ENCODE measurements around the gene PLAAT1.

The PLAAT1 gene

DNA sequence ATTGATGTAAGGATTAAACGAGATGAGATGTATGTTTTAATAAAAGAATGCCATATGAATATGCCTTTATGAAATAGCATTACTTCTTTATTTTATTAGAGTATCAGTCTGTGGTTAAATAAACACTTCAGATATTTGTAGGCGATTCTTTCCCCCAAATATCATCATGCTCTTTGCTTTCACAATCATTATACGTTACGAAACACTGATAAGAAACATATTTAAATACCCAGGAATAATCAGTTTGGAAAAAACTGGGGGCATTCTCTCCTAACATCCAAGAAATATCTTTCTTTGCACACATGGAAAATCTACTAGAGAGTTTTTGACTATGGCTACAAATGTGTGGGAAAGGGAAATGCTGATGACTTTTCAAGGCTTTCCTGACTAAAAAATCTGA lies 4.4 kb upstream of the PLAAT1 start:
- Mint-ChIP-seq H3K27ac (no peak overlapping the region), H3K4me3 (no peak overlapping the region), H3K27me3 (peaks cover 9 to 24% of the 10 kb centered on the region in 2 donors), H3K36me3 (no peaks in the 10 kb centered on the region), H3K4me1 (no peaks in the 10 kb centered on the region), H3K9me3 (no peaks in the 10 kb centered on the region)
- DNase-seq (no peak), ATAC-seq (replicated peaks) (no peak)

DNA sequence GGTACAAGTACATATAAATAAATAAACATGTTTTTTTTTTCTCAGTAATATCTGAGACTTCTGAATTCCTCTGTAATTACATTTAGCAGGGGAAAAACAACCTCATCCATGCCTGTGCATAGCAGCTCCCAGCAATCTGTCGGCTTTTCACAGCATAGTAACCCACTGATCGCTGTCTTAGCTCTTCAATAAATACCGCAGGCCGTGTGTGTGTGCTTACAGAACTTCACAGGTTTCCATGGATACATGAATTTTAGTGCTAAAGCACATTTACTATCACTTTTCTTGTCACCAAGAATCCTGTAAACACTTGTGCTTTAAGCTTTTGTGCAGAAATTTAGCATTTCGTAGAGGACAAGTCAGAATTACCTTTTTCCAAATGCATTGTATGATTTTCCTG lies 4.0 kb upstream of the PLAAT1 start:
- DNase-seq: no peak
- Mint-ChIP-seq H3K36me3 (no peaks in the 10 kb centered on the region), H3K27me3 (peaks cover 13 to 28% of the 10 kb centered on the region in 2 donors), H3K9me3 (peaks cover under 1 to 1% of the 10 kb centered on the region in 2 donors), H3K4me3 (no peak overlapping the region), H3K4me1 (no peaks in the 10 kb centered on the region), H3K27ac (no peak overlapping the region)
- no peak for ATAC-seq (replicated peaks)

DNA sequence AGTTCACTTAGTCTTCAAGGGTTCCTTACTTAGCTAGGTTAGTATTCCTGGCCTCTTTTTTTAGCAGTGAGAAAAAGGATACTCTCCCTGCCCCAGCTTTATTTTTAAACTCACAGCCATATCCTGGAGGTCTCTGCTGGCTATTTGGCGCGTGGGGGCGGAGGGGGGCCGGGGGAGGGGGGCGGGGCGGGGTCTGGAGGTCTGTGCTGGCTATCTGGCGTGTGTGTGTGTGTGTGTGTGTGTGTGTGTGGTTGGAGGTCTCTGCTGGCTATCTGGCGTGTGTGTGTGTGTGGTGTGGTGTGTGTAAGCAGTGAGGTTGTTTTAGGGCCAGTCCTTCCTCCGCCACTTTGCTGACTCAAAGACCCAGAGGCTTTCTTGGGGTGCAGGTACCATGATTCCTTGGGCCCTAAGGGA lies 579 bp upstream of the PLAAT1 start:
- peaks cover 6 to 11% of the 10 kb centered on the region in 2 donors for H3K9me3 Mint-ChIP-seq
- DNase-seq (no peak), ATAC-seq (replicated peaks) (no peak)
- H3K4me3 Mint-ChIP-seq: no peak overlapping the region
- no peaks in the 10 kb centered on the region for H3K4me1 Mint-ChIP-seq
- no peaks in the 10 kb centered on the region for H3K36me3 Mint-ChIP-seq
- peaks cover 28 to 31% of the 10 kb centered on the region in 2 donors for H3K27me3 Mint-ChIP-seq
- H3K27ac Mint-ChIP-seq: no peak overlapping the region

DNA sequence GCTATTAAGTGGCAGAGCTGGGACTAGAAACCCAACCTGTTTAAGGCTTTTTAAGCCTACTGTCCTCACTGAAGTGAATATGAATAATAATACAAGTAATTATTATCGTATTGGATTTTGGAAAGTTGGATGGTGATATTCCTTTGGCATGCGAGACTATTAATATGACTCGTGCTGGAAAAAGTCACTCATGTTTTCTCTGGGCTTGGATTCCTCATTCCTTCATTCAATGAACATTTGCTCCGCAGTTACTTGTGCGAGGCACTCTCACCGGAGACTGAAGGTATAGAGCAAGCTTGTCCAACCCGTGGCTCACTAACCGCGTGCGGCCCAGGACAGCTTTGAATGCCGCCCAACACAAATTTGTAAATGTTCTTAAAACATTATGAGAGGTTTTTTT lies 694 bp downstream of the PLAAT1 start:
- no peak for DNase-seq
- Mint-ChIP-seq H3K27ac (no peak overlapping the region), H3K36me3 (no peaks in the 10 kb centered on the region), H3K4me3 (no peak overlapping the region), H3K4me1 (no peaks in the 10 kb centered on the region), H3K27me3 (peaks cover 28 to 31% of the 10 kb centered on the region in 2 donors), H3K9me3 (peaks cover 8 to 15% of the 10 kb centered on the region in 2 donors)
- ATAC-seq (replicated peaks): no peak

DNA sequence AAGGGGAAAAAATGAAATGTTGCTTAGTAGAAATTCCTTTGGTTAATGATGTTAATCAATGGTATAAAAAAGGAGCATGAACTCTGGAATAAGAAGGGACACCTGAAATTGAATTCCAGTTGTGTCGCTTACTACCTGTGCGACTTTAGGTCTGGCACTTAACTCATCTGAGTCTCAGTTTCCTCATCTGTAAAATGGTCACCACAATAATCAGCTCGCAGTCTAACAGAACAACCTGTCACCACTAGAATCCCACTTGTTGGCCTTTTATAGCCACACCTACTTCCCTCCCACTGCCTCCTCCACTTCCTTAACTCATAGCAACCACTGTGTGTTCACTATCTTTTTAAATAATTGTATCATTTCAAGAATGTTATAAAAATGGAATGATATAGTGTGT lies 2.5 kb downstream of the PLAAT1 start:
- DNase-seq (no peak), ATAC-seq (replicated peaks) (no peak)
- no peaks in the 10 kb centered on the region for H3K36me3 Mint-ChIP-seq
- H3K27me3 Mint-ChIP-seq: peaks cover 26 to 28% of the 10 kb centered on the region in 2 donors
- H3K9me3 Mint-ChIP-seq: peaks cover 18 to 24% of the 10 kb centered on the region in 2 donors
- H3K27ac Mint-ChIP-seq: no peak overlapping the region
- H3K4me3 Mint-ChIP-seq: no peak overlapping the region
- H3K4me1 Mint-ChIP-seq: no peaks in the 10 kb centered on the region

DNA sequence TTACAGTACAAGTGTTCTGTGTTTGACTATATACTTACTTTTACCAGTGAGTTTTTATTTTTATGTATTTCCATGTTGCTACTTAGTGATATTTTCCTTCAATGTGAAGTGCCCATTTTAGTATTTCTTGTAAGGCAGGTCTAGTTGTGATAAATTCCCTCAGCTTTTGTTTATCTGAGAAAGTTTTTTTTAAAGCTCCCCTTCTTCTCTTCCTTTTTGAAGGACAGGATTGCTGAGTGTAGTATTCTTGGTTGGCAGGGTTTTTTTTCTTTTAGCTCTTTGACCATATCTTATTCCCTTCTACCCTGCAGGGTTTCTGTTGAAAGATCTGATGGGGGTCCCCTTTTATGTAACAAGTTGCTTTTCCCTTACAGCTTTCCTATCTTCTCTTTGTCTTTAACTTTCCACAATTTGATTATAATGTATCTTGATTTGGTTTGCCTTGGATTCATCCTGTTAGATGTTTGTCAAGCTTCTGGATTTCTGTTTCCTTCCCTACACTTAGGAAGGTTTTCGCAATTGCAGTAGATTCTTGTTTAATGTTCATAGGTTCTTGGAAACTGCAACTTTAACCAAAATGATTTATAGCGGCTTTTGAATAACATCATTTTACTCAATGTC lies 7.9 kb downstream of the PLAAT1 start:
- peaks cover 0 to 7% of the 10 kb centered on the region in 2 donors for H3K27me3 Mint-ChIP-seq
- ATAC-seq (replicated peaks): no peak
- H3K36me3 Mint-ChIP-seq: no peaks in the 10 kb centered on the region
- no peaks in the 10 kb centered on the region for H3K4me1 Mint-ChIP-seq
- no peak overlapping the region for H3K27ac Mint-ChIP-seq
- H3K9me3 Mint-ChIP-seq: peaks cover 27 to 34% of the 10 kb centered on the region in 2 donors
- no peak for DNase-seq
- H3K4me3 Mint-ChIP-seq: no peak overlapping the region

DNA sequence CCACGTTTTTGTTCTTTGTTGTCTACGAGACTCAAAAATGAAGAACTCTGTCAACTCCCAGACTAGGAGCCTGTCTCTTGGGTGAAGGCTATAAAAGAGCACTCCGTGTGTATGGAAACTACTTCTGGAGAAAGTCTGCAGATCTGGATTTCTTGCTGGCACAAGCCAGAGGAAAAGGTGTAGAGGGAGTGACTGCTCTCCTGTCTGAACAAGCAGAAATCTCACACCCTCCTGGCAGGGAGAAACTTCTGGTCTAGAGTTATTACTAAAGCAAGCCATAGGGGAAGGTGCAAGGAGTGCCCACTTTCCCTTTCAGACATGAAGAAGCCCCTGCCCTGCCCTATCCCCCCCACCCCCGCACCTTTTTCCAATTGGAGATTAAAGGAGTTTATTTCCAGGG lies 9.5 kb downstream of the PLAAT1 start:
- ATAC-seq (replicated peaks) (no peak), DNase-seq (no peak)
- H3K27ac Mint-ChIP-seq: no peak overlapping the region
- peaks cover 0 to 1% of the 10 kb centered on the region in 2 donors for H3K27me3 Mint-ChIP-seq
- no peak overlapping the region for H3K4me3 Mint-ChIP-seq
- H3K36me3 Mint-ChIP-seq: no peaks in the 10 kb centered on the region
- H3K9me3 Mint-ChIP-seq: peaks cover 23 to 27% of the 10 kb centered on the region in 2 donors
- H3K4me1 Mint-ChIP-seq: no peaks in the 10 kb centered on the region

DNA sequence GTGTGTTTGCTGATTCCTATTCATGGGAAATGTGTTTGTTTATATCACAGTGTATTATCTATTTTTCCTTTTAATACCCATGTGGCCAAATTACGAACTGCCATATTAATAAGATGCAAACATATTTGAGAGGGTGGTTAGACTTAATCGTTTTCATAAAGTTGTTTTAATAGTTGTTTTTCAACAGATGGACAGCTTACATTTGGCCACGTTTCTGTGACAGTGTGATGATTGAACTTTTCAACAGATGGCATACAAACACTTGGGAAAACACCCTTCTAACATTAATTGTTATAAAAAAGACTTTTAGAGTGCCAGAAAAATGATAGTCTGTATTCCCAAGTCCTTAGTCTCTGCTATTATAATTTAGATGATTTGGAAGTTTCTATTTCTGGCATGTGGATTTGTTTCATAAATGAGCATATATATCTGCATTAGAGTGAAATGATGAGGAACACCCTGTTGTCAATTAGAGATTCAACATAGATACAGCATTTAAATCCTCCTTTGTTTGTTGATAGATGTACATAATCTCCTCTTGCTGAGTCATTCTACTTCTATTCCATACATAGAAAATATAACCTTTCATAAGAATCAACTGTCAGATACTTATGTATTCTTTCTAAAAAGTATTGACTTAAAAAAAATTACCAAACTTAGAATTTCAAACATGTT lies 13.1 kb downstream of the PLAAT1 start:
- Mint-ChIP-seq H3K36me3 (no peaks in the 10 kb centered on the region), H3K9me3 (peaks cover 7 to 10% of the 10 kb centered on the region in 2 donors), H3K4me1 (no peaks in the 10 kb centered on the region), H3K27ac (no peak overlapping the region), H3K4me3 (no peak overlapping the region), H3K27me3 (peaks cover 6% of the 10 kb centered on the region in 2 donors)
- ATAC-seq (replicated peaks): no peak
- no peak for DNase-seq

DNA sequence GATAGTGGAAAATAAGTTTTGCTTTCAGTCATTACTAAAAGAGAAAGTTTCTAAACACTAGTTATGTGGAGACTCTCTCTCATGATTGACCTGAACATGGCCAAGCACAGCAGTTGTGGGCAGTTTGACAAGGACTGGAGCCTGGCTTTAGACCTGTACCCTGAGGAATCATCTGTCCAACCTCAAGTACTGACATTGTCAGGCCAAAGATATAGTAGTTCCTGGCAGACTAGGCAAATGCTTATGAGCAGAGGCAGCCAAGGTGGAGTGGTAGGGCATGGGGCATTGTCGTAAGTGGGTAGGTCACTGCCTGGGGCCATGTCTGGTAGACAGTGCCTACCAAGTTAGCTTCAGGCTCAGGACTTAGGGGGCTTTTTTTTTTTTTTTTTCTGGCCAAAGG lies 20.9 kb downstream of the PLAAT1 start:
- Mint-ChIP-seq H3K36me3 (no peaks in the 10 kb centered on the region), H3K27me3 (no peaks in the 10 kb centered on the region), H3K4me3 (no peak overlapping the region), H3K27ac (no peak overlapping the region), H3K4me1 (no peaks in the 10 kb centered on the region), H3K9me3 (no peaks in the 10 kb centered on the region)
- no peak for ATAC-seq (replicated peaks)
- no peak for DNase-seq

DNA sequence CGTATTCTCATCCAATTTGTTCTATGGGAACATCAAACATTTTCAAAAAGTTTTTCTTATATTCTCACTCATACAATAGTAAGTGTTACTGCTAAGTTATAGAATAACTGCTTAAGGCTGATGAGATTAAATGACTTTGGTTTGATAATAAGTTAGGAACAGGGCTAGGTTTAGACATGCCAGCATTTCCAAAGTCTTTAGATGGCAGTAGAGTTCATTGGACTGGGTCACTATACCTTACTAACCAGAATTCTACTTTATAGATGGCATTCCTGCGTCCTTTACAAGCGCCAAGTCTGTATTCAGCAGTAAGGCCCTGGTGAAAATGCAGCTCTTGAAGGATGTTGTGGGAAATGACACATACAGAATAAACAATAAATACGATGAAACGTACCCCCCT lies 21.7 kb downstream of the PLAAT1 start:
- no peaks in the 10 kb centered on the region for H3K4me1 Mint-ChIP-seq
- no peak overlapping the region for H3K4me3 Mint-ChIP-seq
- no peaks in the 10 kb centered on the region for H3K36me3 Mint-ChIP-seq
- H3K9me3 Mint-ChIP-seq: no peaks in the 10 kb centered on the region
- ATAC-seq (replicated peaks) (no peak), DNase-seq (no peak)
- no peak overlapping the region for H3K27ac Mint-ChIP-seq
- no peaks in the 10 kb centered on the region for H3K27me3 Mint-ChIP-seq

DNA sequence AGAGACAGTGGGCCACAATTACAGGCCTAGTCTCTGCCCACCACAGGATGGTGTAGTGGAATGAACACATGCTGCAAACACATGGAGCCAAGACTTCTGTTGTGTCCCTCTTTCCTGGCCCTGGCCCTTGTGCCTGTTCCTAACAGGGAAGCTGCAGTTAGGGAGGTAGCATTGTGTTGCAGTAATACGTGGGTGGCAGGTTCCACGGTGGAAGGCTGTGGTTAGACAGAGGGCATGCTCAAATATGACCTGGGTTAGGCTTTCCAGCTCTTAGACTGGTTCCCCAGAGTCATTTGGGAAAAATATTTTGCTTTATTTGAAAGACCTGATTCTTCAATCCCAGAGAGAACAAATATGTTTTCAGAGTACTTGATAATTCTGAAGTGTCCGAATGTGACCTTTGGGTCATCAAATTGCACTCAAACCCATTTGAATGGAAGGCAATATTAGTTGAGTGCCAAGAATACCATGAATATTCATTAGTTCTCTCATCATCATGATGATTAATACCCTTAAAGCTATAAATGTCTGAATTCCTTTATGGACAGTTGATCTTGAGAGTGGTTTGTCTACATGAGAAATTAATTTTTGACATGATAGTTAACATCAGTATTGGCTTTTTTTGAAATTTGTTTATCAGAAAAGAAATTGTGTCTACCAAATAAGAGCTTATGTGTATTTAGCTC lies 28.5 kb downstream of the PLAAT1 start:
- H3K27me3 Mint-ChIP-seq: peaks cover 0 to 4% of the 10 kb centered on the region in 2 donors
- H3K27ac Mint-ChIP-seq: no peak overlapping the region
- H3K4me3 Mint-ChIP-seq: no peak overlapping the region
- H3K36me3 Mint-ChIP-seq: no peaks in the 10 kb centered on the region
- H3K4me1 Mint-ChIP-seq: peaks cover 0 to 4% of the 10 kb centered on the region in 2 donors
- no peak for ATAC-seq (replicated peaks)
- no peaks in the 10 kb centered on the region for H3K9me3 Mint-ChIP-seq
- no peak for DNase-seq

DNA sequence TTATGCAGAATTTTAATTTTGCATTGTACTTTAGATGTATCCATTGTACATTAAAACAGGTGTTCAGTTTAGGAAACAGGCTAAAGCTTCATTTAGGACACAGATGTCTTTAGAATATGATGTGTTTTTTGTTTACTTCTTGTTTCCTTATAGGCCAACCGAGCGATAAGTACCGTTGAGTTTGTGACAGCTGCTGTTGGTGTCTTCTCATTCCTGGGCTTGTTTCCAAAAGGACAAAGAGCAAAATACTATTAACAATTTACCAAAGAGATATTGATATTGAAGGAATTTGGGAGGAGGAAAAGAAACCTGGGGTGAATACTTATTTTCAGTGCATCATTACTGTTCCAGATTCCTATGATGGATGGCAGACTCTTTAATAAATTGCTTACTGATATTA lies 29.4 kb downstream of the PLAAT1 start:
- H3K9me3 Mint-ChIP-seq: no peaks in the 10 kb centered on the region
- ATAC-seq (replicated peaks) (no peak), DNase-seq (no peak)
- H3K36me3 Mint-ChIP-seq: no peaks in the 10 kb centered on the region
- no peak overlapping the region for H3K4me3 Mint-ChIP-seq
- H3K4me1 Mint-ChIP-seq: peaks cover 0 to 7% of the 10 kb centered on the region in 2 donors
- no peak overlapping the region for H3K27ac Mint-ChIP-seq
- peaks cover 0 to 4% of the 10 kb centered on the region in 2 donors for H3K27me3 Mint-ChIP-seq

DNA sequence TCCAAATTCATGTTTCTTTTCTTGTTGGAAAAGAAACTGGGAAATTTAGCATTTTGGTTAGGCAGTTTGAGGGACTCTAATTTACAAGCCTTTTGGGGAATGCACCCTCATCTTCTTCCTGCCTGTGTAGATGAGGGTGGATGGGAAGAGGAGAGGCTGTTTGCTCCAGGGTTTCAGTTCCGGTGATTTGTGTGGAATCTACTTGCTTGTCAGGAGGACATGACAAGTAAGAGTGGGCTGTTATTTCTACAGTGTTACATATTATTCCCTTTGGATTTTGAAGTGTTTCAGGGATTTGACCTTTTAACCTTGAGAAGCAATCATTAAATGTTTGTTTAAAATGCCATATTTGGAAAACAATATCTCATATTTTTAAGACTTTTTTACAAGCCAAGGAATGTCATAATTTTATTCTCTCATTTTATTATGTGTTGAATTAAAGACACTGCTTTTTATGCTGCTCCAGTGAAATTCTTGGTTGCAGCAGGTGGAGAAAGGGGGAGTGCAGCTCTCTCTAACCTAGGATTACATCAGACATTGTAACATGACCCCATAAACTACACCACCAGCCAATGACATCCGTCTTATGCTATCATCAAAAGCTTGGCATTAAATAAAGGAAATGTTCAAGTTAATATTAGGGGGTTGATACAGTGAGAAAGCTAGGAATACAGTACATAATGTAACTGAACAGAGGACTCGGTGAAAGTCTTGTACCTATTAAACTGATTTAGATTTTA lies 30.2 kb downstream of the PLAAT1 start:
- Mint-ChIP-seq H3K9me3 (no peaks in the 10 kb centered on the region), H3K27ac (no peak overlapping the region), H3K27me3 (peaks cover 0 to 4% of the 10 kb centered on the region in 2 donors), H3K4me3 (no peak overlapping the region), H3K36me3 (no peaks in the 10 kb centered on the region), H3K4me1 (peaks cover 0 to 7% of the 10 kb centered on the region in 2 donors)
- ATAC-seq (replicated peaks): no peak
- no peak for DNase-seq

DNA sequence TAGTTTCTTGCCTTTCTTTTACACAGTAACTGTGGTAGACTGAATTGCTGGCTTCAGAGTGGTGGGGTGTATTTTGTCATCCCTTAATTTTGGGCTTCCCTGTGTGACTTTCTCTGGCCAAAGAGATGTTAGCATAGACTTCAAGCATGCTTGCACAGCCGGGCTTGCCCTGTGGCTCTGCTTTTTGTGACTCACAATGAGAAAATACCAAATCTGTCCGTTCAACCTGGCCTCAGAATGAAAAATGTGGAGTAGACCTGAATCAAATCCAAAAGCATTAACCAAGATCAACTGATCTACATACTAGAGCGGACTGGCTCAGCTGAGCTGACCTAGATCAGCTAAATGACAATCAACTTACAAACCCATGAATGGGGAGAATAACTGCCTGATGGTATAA lies 51.4 kb downstream of the PLAAT1 start:
- H3K4me1 Mint-ChIP-seq: no peaks in the 10 kb centered on the region
- no peaks in the 10 kb centered on the region for H3K36me3 Mint-ChIP-seq
- ATAC-seq (replicated peaks): no peak
- no peaks in the 10 kb centered on the region for H3K27me3 Mint-ChIP-seq
- peaks cover 13 to 20% of the 10 kb centered on the region in 2 donors for H3K9me3 Mint-ChIP-seq
- no peak for DNase-seq
- no peak overlapping the region for H3K27ac Mint-ChIP-seq
- H3K4me3 Mint-ChIP-seq: no peak overlapping the region

All from stimulated activated naive B cell treated with anti-CD40 and anti-IgM and Interleukin-4, amounts not matched to agents 10 μg/mL and 1 μg/mL and 100 μg/mL, for 72 hours (primary cell).